ENCODE data around the gene TNNI2.

DNA sequence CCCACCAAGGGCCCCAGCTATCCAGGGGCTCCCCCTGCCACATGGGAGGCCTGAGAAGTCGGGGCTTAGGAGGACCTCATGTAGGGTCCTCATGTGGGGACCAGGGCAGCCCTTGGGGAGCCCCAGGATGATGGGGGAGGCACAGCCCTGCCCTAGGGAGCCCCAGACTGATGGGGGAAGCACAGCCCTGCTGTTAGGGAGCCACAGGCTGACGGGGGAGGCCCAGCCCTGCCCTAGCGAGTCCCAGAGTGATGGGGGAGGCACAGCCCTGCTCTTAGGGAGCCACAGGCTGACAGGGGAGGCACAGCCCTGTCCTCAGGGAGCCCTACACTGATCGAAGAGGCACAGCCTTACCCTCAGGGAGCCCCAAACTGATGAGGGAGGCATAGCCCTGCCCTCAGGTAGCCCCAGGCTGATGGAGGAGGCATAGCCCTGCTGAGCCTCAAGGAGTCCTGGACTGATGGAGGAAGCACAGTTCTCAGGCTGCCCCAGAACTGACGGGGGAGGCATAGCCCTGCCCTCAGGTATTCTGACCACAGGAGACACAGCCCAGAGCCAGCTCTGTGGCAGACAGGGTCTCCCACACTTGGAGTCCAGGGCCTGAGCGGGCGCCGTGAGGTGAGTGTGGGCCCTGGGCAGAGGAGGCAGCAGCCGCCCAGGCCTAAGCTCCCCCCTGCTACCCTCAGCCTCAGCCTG is 42.1 kb downstream of the TNNI2 start:
- TF ChIP-seq, protein P1, sequence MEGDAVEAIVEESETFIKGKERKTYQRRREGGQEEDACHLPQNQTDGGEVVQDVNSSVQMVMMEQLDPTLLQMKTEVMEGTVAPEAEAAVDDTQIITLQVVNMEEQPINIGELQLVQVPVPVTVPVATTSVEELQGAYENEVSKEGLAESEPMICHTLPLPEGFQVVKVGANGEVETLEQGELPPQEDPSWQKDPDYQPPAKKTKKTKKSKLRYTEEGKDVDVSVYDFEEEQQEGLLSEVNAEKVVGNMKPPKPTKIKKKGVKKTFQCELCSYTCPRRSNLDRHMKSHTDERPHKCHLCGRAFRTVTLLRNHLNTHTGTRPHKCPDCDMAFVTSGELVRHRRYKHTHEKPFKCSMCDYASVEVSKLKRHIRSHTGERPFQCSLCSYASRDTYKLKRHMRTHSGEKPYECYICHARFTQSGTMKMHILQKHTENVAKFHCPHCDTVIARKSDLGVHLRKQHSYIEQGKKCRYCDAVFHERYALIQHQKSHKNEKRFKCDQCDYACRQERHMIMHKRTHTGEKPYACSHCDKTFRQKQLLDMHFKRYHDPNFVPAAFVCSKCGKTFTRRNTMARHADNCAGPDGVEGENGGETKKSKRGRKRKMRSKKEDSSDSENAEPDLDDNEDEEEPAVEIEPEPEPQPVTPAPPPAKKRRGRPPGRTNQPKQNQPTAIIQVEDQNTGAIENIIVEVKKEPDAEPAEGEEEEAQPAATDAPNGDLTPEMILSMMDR (IDR thresholded peaks at IDR 0.05), result no peak
- TF ChIP-seq POLR2A (IDR thresholded peaks at IDR 0.05), result no peak
- TF ChIP-seq EP300 (IDR thresholded peaks at IDR 0.05), result no peak
